ENCODE measurements around the gene UQCC5. TPM values are rescaled to one million over a fixed set of nuclear protein-coding genes. Genes with fewer than 3 reads are reported as not detected.

The UQCC5 gene
- total RNA-seq, 3 donors from 2014 or later: 22.8 to 25.7 (median 23.2) TPM

- no peak for DNase-seq
- H3K4me3 Mint-ChIP-seq: no peak overlapping the region
- no peaks in the 10 kb centered on the region for H3K4me1 Mint-ChIP-seq (ENCODE audit: low read depth)
- H3K27me3 Mint-ChIP-seq (ENCODE audit: low read depth): no peaks in the 10 kb centered on the region
- no peaks in the 10 kb centered on the region for H3K36me3 Mint-ChIP-seq (ENCODE audit: insufficient read depth)
- no peak for ATAC-seq
- no peaks in the 10 kb centered on the region for H3K9me3 Mint-ChIP-seq
Measured at GRCh38 chr3:52513281-52513680, 23.1 kb upstream of the UQCC5 start.

GRCh38 chr3:52514576-52514975 is 21.8 kb upstream of the UQCC5 start:
- Mint-ChIP-seq H3K36me3 (ENCODE audit: insufficient read depth) (no peaks in the 10 kb centered on the region), H3K9me3 (no peaks in the 10 kb centered on the region), H3K4me1 (ENCODE audit: low read depth) (no peaks in the 10 kb centered on the region), H3K4me3 (no peak overlapping the region), H3K27me3 (ENCODE audit: low read depth) (no peaks in the 10 kb centered on the region)
- ATAC-seq: no peak
- no peak for DNase-seq

GRCh38 chr3:52515192-52515591 is 21.2 kb upstream of the UQCC5 start:
- DNase-seq: no peak
- no peak overlapping the region for H3K4me3 Mint-ChIP-seq
- H3K36me3 Mint-ChIP-seq (ENCODE audit: insufficient read depth): no peaks in the 10 kb centered on the region
- ATAC-seq: no peak
- H3K4me1 Mint-ChIP-seq (ENCODE audit: low read depth): no peaks in the 10 kb centered on the region
- no peaks in the 10 kb centered on the region for H3K9me3 Mint-ChIP-seq
- H3K27me3 Mint-ChIP-seq (ENCODE audit: low read depth): no peaks in the 10 kb centered on the region

GRCh38 chr3:52516509-52517195 is 19.8 kb upstream of the UQCC5 start:
- no peaks in the 10 kb centered on the region for H3K36me3 Mint-ChIP-seq (ENCODE audit: insufficient read depth)
- DNase-seq (no peak), ATAC-seq (no peak)
- H3K4me3 Mint-ChIP-seq: no peak overlapping the region
- no peaks in the 10 kb centered on the region for H3K4me1 Mint-ChIP-seq (ENCODE audit: low read depth)
- H3K27me3 Mint-ChIP-seq (ENCODE audit: low read depth): no peaks in the 10 kb centered on the region
- H3K9me3 Mint-ChIP-seq: no peaks in the 10 kb centered on the region

GRCh38 chr3:52517796-52518722 is 18.3 kb upstream of the UQCC5 start:
- DNase-seq (no peak), ATAC-seq (no peak)
- no peaks in the 10 kb centered on the region for H3K4me1 Mint-ChIP-seq (ENCODE audit: low read depth)
- no peaks in the 10 kb centered on the region for H3K27me3 Mint-ChIP-seq (ENCODE audit: low read depth)
- no peaks in the 10 kb centered on the region for H3K36me3 Mint-ChIP-seq (ENCODE audit: insufficient read depth)
- H3K4me3 Mint-ChIP-seq: no peak overlapping the region
- no peaks in the 10 kb centered on the region for H3K9me3 Mint-ChIP-seq

GRCh38 chr3:52518723-52519444 is 17.5 kb upstream of the UQCC5 start:
- ATAC-seq: no peak
- Mint-ChIP-seq H3K36me3 (ENCODE audit: insufficient read depth) (no peaks in the 10 kb centered on the region), H3K4me3 (peak overlapping the region; percentile 26), H3K27me3 (ENCODE audit: low read depth) (no peaks in the 10 kb centered on the region), H3K9me3 (no peaks in the 10 kb centered on the region), H3K4me1 (ENCODE audit: low read depth) (no peaks in the 10 kb centered on the region)
- DNase-seq: no peak

- Mint-ChIP-seq H3K27me3 (ENCODE audit: low read depth) (no peaks in the 10 kb centered on the region), H3K36me3 (ENCODE audit: insufficient read depth) (no peaks in the 10 kb centered on the region), H3K9me3 (no peaks in the 10 kb centered on the region), H3K4me3 (no peak overlapping the region), H3K4me1 (ENCODE audit: low read depth) (no peaks in the 10 kb centered on the region)
- ATAC-seq: no peak
- DNase-seq: no peak
Measured at GRCh38 chr3:52519445-52520140, 16.8 kb upstream of the UQCC5 start.

GRCh38 chr3:52520141-52520667 is 16.2 kb upstream of the UQCC5 start:
- H3K4me3 Mint-ChIP-seq: no peak overlapping the region
- ATAC-seq: no peak
- H3K9me3 Mint-ChIP-seq: no peaks in the 10 kb centered on the region
- H3K27me3 Mint-ChIP-seq (ENCODE audit: low read depth): no peaks in the 10 kb centered on the region
- H3K4me1 Mint-ChIP-seq (ENCODE audit: low read depth): no peaks in the 10 kb centered on the region
- no peak for DNase-seq
- H3K36me3 Mint-ChIP-seq (ENCODE audit: insufficient read depth): no peaks in the 10 kb centered on the region

GRCh38 chr3:52520716-52521487 is 15.5 kb upstream of the UQCC5 start:
- Mint-ChIP-seq H3K4me3 (no peak overlapping the region), H3K36me3 (ENCODE audit: insufficient read depth) (no peaks in the 10 kb centered on the region), H3K27me3 (ENCODE audit: low read depth) (no peaks in the 10 kb centered on the region), H3K9me3 (no peaks in the 10 kb centered on the region), H3K4me1 (ENCODE audit: low read depth) (no peaks in the 10 kb centered on the region)
- ATAC-seq: no peak
- no peak for DNase-seq

- no peaks in the 10 kb centered on the region for H3K36me3 Mint-ChIP-seq (ENCODE audit: insufficient read depth)
- H3K4me1 Mint-ChIP-seq (ENCODE audit: low read depth): no peaks in the 10 kb centered on the region
- no peaks in the 10 kb centered on the region for H3K9me3 Mint-ChIP-seq
- DNase-seq (no peak), ATAC-seq (no peak)
- H3K27me3 Mint-ChIP-seq (ENCODE audit: low read depth): no peaks in the 10 kb centered on the region
- no peak overlapping the region for H3K4me3 Mint-ChIP-seq
Measured at GRCh38 chr3:52521488-52521824, 14.9 kb upstream of the UQCC5 start.

- H3K4me1 Mint-ChIP-seq (ENCODE audit: low read depth): no peaks in the 10 kb centered on the region
- no peaks in the 10 kb centered on the region for H3K9me3 Mint-ChIP-seq
- no peak for DNase-seq
- no peak for ATAC-seq
- H3K36me3 Mint-ChIP-seq (ENCODE audit: insufficient read depth): no peaks in the 10 kb centered on the region
- H3K27me3 Mint-ChIP-seq (ENCODE audit: low read depth): no peaks in the 10 kb centered on the region
- H3K4me3 Mint-ChIP-seq: no peak overlapping the region
Measured at GRCh38 chr3:52521881-52522650, 14.3 kb upstream of the UQCC5 start.

GRCh38 chr3:52522651-52523251 is 13.7 kb upstream of the UQCC5 start:
- no peak for ATAC-seq
- no peaks in the 10 kb centered on the region for H3K27me3 Mint-ChIP-seq (ENCODE audit: low read depth)
- DNase-seq: no peak
- H3K4me1 Mint-ChIP-seq (ENCODE audit: low read depth): no peaks in the 10 kb centered on the region
- H3K4me3 Mint-ChIP-seq: no peak overlapping the region
- H3K36me3 Mint-ChIP-seq (ENCODE audit: insufficient read depth): no peaks in the 10 kb centered on the region
- no peaks in the 10 kb centered on the region for H3K9me3 Mint-ChIP-seq
